Stimulated activated CD4-positive, alpha-beta T cell treated with anti-CD3 and anti-CD28 coated beads, Interleukin-1b, Interleukin-23, amount 100 ng/mL, for 24 hours (primary cell): ENCODE data around the gene SPRED2.

Source experiments
- DNase-seq, 4 experiments: peaks; one replicate each; pipeline ENCODE4 v3.0.0-alpha.2; 2020; ENCODE audit warnings: low read depth in 4 of 4, low spot score in 1 of 4

Gene SPRED2

GRCh38 chr2:65442420-65443020, 10.1 kb upstream of the SPRED2 start:
- no peak for DNase-seq

- no peak for DNase-seq
Measured at GRCh38 chr2:65438137-65438899, 5.9 kb upstream of the SPRED2 start.

- no peak for DNase-seq
Measured at GRCh38 chr2:65437392-65438135, 5.2 kb upstream of the SPRED2 start.

GRCh38 chr2:65436824-65437221, 4.4 kb upstream of the SPRED2 start:
- peak in 2 of 4 experiments; percentile 10 to 21 for DNase-seq

GRCh38 chr2:65436169-65436823, 3.9 kb upstream of the SPRED2 start:
- DNase-seq = peak in 1 of 4 experiments; percentile 7

GRCh38 chr2:65435625-65436168, 3.3 kb upstream of the SPRED2 start:
- DNase-seq = peak in 1 of 4 experiments; percentile 42

- DNase-seq = no peak
Measured at GRCh38 chr2:65434592-65435241, 2.3 kb upstream of the SPRED2 start.

- peak in 2 of 4 experiments; percentile 18 to 23 for DNase-seq
Measured at GRCh38 chr2:65431421-65432226, 775 bp downstream of the SPRED2 start.

- DNase-seq = peak in 2 of 4 experiments; percentile 13 to 45
Measured at GRCh38 chr2:65430603-65431420, 1.6 kb downstream of the SPRED2 start.

GRCh38 chr2:65429786-65430602, 2.4 kb downstream of the SPRED2 start:
- no peak for DNase-seq

GRCh38 chr2:65427532-65427931, 4.9 kb downstream of the SPRED2 start:
- no peak for DNase-seq

- no peak for DNase-seq
Measured at GRCh38 chr2:65425276-65425675, 7.1 kb downstream of the SPRED2 start.

- DNase-seq = no peak
Measured at GRCh38 chr2:65424391-65424790, 8.0 kb downstream of the SPRED2 start.

GRCh38 chr2:65421432-65421748, 11.0 kb downstream of the SPRED2 start:
- no peak for DNase-seq

GRCh38 chr2:65420712-65421431, 11.5 kb downstream of the SPRED2 start:
- DNase-seq = no peak

- DNase-seq = no peak
Measured at GRCh38 chr2:65417509-65418085, 14.8 kb downstream of the SPRED2 start.

GRCh38 chr2:65416945-65417344, 15.5 kb downstream of the SPRED2 start:
- no peak for DNase-seq
